HepG2 (cell line): ENCODE measurements around the gene SP8. TPM values are rescaled to one million over a fixed set of nuclear protein-coding genes. Genes with fewer than 3 reads are reported as not detected.

Experiments
- ATAC-seq: fragments of 200-7000 bp; cut with Tn5 transposase; 3 replicates; pipeline ENCODE4 v1.9.1; 2020; ENCODE audit warnings: mild to moderate bottlenecking, moderate library complexity
- BruUV-seq: library from RNA; stranded (reverse); fragments of 400-500 nt; replicated peaks from 2 replicates; lab custom pipeline; 2021; lab: Mats Ljungman, UMichigan
- CTCF ChIA-PET: fragments of 300-600 bp; formaldehyde crosslinking; extraction: SDS; loops from one replicate; lab custom pipeline; 2021; ENCODE audit warnings: low total read pairs, inconsistent platforms, low intra/inter-chr PET ratio; lab: Yijun Ruan, JAX
- POLR2A ChIA-PET: fragments of 350-600 bp; sonication (Branson Sonifier 250); formaldehyde crosslinking; loops from one replicate; lab custom pipeline; 2020; ENCODE audit warnings: antibody characterized with exemption, inconsistent platforms; lab: Yijun Ruan, JAX
- DNase-seq: peaks from one replicate; pipeline ENCODE4 v3.0.0-alpha.2; 2015; ENCODE audit warnings: low spot score
- FAIRE-seq: peaks from 3 replicates; lab custom pipeline; 2011; peaks lifted over from hg19 to GRCh38; lab: Jason Lieb, UNC
- H2AFZ ChIP-seq: one replicate; pipeline ENCODE4 v1.6.1; 2011; ENCODE audit warnings: low read length, inconsistent platforms
- H3K27ac ChIP-seq: fragments of 300-600 bp; 3 replicates; pipeline ENCODE4 v1.8.0; 2011; ENCODE audit warnings: mixed run types, mild to moderate bottlenecking, mixed read lengths, low read length, inconsistent platforms; ENCODE audit not compliant: insufficient read depth; ENCODE audit errors: extremely low read length
- H3K27me3 ChIP-seq, 2 experiments: fragments of 200-600 bp in 1 of 2; 2 replicates in 1 of 2; 3 replicates in 1 of 2; pipeline versions ENCODE4 v1.6.0 to v1.8.0; 2011; ENCODE audit warnings: low read length in 2 of 2, mild to moderate bottlenecking in 2 of 2, moderate library complexity in 2 of 2, inconsistent platforms in 1 of 2; ENCODE audit not compliant: insufficient read depth in 2 of 2, control insufficient read depth in 1 of 2
- H3K36me3 ChIP-seq, 2 experiments: fragments of 200-600 bp in 1 of 2; replicated peaks in 1 of 2; 2 replicates in 1 of 2; 3 replicates in 1 of 2; pipeline versions ENCODE4 v1.5.1 to v1.8.0; 2011; ENCODE audit warnings: low read length in 2 of 2, inconsistent platforms in 1 of 2; ENCODE audit not compliant: insufficient read depth in 2 of 2, control insufficient read depth in 1 of 2
- H3K4me1 ChIP-seq: 2 replicates; pipeline ENCODE4 v1.5.1; 2012; ENCODE audit warnings: low read length, inconsistent platforms; ENCODE audit not compliant: insufficient read depth
- H3K4me2 ChIP-seq: 2 replicates; pipeline ENCODE4 v1.6.0; 2011; ENCODE audit warnings: low read depth, low read length, inconsistent platforms
- H3K4me3 ChIP-seq, 3 experiments: fragments of 200-600 bp in 1 of 3; sonication (generic), shearing (Covaris generic) in 1 of 3; replicated peaks in 1 of 3; 2 replicates each; pipeline ENCODE4 v1.5.1; 2011 to 2016; ENCODE audit warnings: low read length in 3 of 3, inconsistent platforms in 2 of 3, low read depth in 2 of 3, mild to moderate bottlenecking in 2 of 3, control low read depth in 1 of 3, mixed read lengths in 1 of 3; ENCODE audit not compliant: insufficient read depth in 1 of 3
- H3K79me2 ChIP-seq: one replicate; pipeline ENCODE4 v1.6.1; 2011; ENCODE audit warnings: low read length, inconsistent platforms; ENCODE audit not compliant: insufficient read depth
- H3K9ac ChIP-seq: 2 replicates; pipeline ENCODE4 v1.6.0; 2011; ENCODE audit warnings: mild to moderate bottlenecking, low read depth, low read length, inconsistent platforms; ENCODE audit not compliant: insufficient read depth
- H3K9me3 ChIP-seq: 2 replicates; pipeline ENCODE4 v1.5.1; 2012; ENCODE audit warnings: mild to moderate bottlenecking, low read length
- H4K20me1 ChIP-seq: 2 replicates; pipeline ENCODE4 v1.6.0; 2011; ENCODE audit warnings: inconsistent platforms, mild to moderate bottlenecking, low read length, moderate library complexity; ENCODE audit not compliant: insufficient read depth
- BHLHE40 ChIP-seq: IDR thresholded peaks from 2 replicates; pipeline ENCODE4 v1.6.1; 2011; ENCODE audit warnings: low read length, improper control_type of control experiment
- HNRNPL ChIP-seq: fragments of 200-400 bp; formaldehyde crosslinking; IDR thresholded peaks from 2 replicates; pipeline ENCODE4 v1.6.1; 2017; ENCODE audit warnings: mild to moderate bottlenecking, low read depth, low read length
- MTF2 ChIP-seq: sonication (generic); formaldehyde crosslinking; IDR thresholded peaks from 2 replicates; pipeline ENCODE4 v1.5.0; 2020; ENCODE audit warnings: missing genetic modification reagents, borderline replicate concordance
- RBFOX2 ChIP-seq: fragments of 200-400 bp; formaldehyde crosslinking; IDR thresholded peaks from 2 replicates; pipeline ENCODE4 v1.6.1; 2017; ENCODE audit warnings: low read depth, mild to moderate bottlenecking, low read length
- TCF7 ChIP-seq: sonication (generic); IDR thresholded peaks from 2 replicates; pipeline ENCODE4 v1.6.1; 2016; ENCODE audit warnings: antibody characterized with exemption, low read depth
- ZNF225 ChIP-seq: sonication (generic); formaldehyde crosslinking; IDR thresholded peaks from 2 replicates; pipeline ENCODE4 v1.4.0; 2020; ENCODE audit warnings: mild to moderate bottlenecking, missing genetic modification reagents
- WGBS: methylation state at CpG from one replicate; pipeline ENCODE4 v1.1.6; 2017; ENCODE audit warnings: low lambda C conversion rate; 5-methylcytosine and 5-hydroxymethylcytosine counted together
- in situ Hi-C: cut with HindIII; loops from 2 replicates; pipeline ENCODE4 v1.10.0; 2017; ENCODE audit warnings: low pct_unique_long_range_greater_than_20kb; ENCODE audit not compliant: extremely low pct_ligation_motif_present
- intact Hi-C: fragments of 100-400 bp; cut with micrococcal nuclease; formaldehyde crosslinking; loops from one replicate; pipeline ENCODE4 v1.10.0; 2022; ENCODE audit not compliant: unreplicated experiment
- polyA plus RNA-seq, 8 experiments: library from polyadenylated mRNA; depleted of rRNA in 3 of 8; stranded (reverse) in 7 of 8; unstranded in 1 of 8; fragments of >200 nt; fragmentation: Illumina TruSeq in 4 of 8; extraction: Trizol in 4 of 8; gene quantifications; 2 replicates each; pipeline versions ENCODE4 v1.2.1 to v1.2.3, GENCODE V29; 2011 to 2016; ENCODE audit warnings: low read depth in 4 of 8, missing spikeins in 1 of 8, mixed read lengths in 1 of 8; ENCODE audit not compliant: insufficient read depth in 1 of 8
- total RNA-seq, 5 experiments: library from RNA; depleted of rRNA; stranded (reverse); fragments of >200 nt; fragmentation: Illumina TruSeq; extraction: Trizol; gene quantifications; 2 replicates each; pipeline ENCODE4 v1.2.3, GENCODE V29; 2016; ENCODE audit warnings: low read depth in 1 of 5
- TF ChIP-seq, protein P1 (sequence below): IDR thresholded peaks from 2 replicates; pipeline ENCODE4 v1.6.1; 2016; ENCODE audit warnings: missing compliant biosample characterization, missing genetic modification reagents, borderline replicate concordance
- TF ChIP-seq, protein P2 (sequence below): IDR thresholded peaks from 2 replicates; pipeline ENCODE4 v1.6.1; 2016

The SP8 gene
- total and polyA plus RNA-seq, 2 of the 13 experiments (the other 11 are each of a cell fraction or from before 2014, with no cell fraction given): not detected

DNA sequence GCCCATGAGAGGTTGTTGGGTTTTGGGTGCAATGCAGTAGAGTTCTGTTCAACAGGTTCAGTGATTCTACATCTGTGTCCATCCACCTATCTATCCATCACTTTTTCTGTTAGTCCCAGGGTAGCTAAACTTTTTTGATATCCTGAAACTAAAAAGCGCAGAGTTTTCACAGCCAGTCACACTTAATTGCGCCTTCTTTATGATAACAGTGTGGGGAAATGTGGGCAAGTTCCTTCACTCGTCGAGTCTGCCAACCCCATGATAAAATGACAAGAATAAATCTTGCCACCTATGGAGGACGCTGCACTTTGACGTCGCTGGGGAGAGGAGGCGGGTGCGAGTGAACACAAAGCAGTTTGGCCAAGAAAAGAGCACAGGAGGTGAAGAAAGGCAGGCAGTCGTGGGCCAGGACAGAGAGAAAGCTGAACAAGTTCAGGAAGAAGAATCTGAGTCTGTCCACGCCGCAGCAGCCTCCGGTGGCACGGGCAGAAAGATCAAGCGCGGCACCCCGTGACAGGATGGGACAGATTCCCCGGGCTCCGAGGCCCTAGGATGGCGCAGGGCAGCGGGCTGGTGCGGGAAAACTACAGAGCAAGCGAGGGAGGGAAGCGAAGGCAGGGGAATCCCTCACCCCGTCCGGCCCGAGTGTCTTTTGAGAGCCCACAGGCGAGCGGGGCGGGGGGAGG, 9.2 kb downstream of the SP8 start:
- H3K9ac ChIP-seq: no peak overlapping the region

More for the DNA sequence above, 9.2 kb downstream of the SP8 start:
- TF ChIP-seq, protein P1, sequence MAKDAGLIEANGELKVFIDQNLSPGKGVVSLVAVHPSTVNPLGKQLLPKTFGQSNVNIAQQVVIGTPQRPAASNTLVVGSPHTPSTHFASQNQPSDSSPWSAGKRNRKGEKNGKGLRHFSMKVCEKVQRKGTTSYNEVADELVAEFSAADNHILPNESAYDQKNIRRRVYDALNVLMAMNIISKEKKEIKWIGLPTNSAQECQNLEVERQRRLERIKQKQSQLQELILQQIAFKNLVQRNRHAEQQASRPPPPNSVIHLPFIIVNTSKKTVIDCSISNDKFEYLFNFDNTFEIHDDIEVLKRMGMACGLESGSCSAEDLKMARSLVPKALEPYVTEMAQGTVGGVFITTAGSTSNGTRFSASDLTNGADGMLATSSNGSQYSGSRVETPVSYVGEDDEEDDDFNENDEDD (CRISPR knock-in tag): 0 out of 2 replicates have a peak, but pooled peaks have one; percentile 2
- TF ChIP-seq BHLHE40 (peak; percentile 43; the same call in 1 of the 2 replicates), HNRNPL (0 out of 2 replicates have a peak, but pooled peaks have one; percentile 51), MTF2 (CRISPR knock-in tag) (0 out of 2 replicates have a peak, but pooled peaks have one; percentile 6), RBFOX2 (no peak), ZNF225 (CRISPR knock-in tag) (peak; percentile 17; the same call in 1 of the 2 replicates), TCF7 (no peak)
- TF ChIP-seq, protein P2, sequence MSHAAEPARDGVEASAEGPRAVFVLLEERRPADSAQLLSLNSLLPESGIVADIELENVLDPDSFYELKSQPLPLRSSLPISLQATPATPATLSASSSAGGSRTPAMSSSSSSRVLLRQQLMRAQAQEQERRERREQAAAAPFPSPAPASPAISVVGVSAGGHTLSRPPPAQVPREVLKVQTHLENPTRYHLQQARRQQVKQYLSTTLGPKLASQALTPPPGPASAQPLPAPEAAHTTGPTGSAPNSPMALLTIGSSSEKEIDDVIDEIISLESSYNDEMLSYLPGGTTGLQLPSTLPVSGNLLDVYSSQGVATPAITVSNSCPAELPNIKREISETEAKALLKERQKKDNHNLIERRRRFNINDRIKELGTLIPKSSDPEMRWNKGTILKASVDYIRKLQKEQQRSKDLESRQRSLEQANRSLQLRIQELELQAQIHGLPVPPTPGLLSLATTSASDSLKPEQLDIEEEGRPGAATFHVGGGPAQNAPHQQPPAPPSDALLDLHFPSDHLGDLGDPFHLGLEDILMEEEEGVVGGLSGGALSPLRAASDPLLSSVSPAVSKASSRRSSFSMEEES (CRISPR knock-in tag): 0 out of 2 replicates have a peak, but pooled peaks have one; percentile 49
- in situ Hi-C loops (loop anchor here (5.0 to 25.0 kb wide), 3 partner anchors 475 to 987 kb away; no protein-coding TSS in a partner anchor), intact Hi-C loops (loop anchor here (1.0 to 5.0 kb wide), 4 partner anchors 57 to 990 kb away; no protein-coding TSS in a partner anchor)
- FAIRE-seq (no peak), DNase-seq (no peak), ATAC-seq (peak; percentile 89)
- peaks cover 5% of the 10 kb centered on the region; the same call in 1 of the 2 replicates for H3K4me1 ChIP-seq
- H3K9me3 ChIP-seq: no peaks in the 10 kb centered on the region
- no peak overlapping the region for H2AFZ ChIP-seq
- H3K36me3 ChIP-seq: no peaks in the 10 kb centered on the region
- no peaks in the 10 kb centered on the region for H3K79me2 ChIP-seq
- H3K27ac ChIP-seq: no peak overlapping the region
- H3K27me3 ChIP-seq: peaks cover 2 to 12% of the 10 kb centered on the region in 2 experiments; a peak in 3 of 5 replicates
- H4K20me1 ChIP-seq: no peaks in the 10 kb centered on the region
- CTCF ChIA-PET: interaction anchor here (1.4 to 1.9 kb wide), 2 partner anchors 475 to 478 kb away, joined by 6 to 20 read pairs; no protein-coding TSS in a partner anchor
- H3K4me3 ChIP-seq: peak overlapping the region; percentile 32 to 60 (median 48); a peak in 5 of 6 replicates
- H3K4me2 ChIP-seq: peak overlapping the region; percentile 78
- POLR2A ChIA-PET: no interaction called here
- no TSS peak for BruUV-seq
- 30% methylated on average over 19 of the region's 30 CpGs for WGBS
